ENCODE measurements around the gene NECAB2. TPM values are rescaled to one million over a fixed set of nuclear protein-coding genes. Genes with fewer than 3 reads are reported as not detected.

The NECAB2 gene
- total RNA-seq, 4 donors from 2014 or later: not detected

DNA sequence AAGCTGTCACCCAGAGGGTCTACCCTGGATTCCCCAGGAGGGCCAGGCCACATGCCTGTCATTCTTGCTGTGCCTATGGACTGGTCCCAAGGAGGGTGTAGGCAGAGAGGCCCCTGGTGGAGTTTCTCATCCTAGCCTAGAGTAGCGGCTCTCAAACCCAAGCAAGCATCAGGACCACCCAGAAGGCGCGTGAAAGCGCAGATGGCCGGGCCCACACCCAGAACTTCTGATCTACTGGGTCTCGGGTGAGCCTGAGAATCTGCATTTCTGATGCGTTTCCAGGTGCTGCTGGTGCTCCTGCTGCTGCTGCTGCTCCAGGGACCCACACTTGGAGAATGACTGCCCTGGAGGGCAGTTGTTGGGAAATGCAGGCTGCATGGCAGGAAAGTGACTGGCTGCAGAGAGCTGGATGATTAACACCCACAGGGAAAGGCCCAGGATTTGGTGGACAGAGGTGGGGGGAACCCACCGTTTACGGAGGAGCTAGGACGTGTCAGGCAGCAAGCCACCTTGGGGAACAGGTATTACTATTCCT is 24.5 kb upstream of the NECAB2 start:
- WGBS: 83% methylated on average over 4 of the region's 10 CpGs
- TF ChIP-seq POLR2A (IDR thresholded peaks at IDR 0.05; ENCODE audit: low read depth) (no peak), EP300 (IDR thresholded peaks at IDR 0.05) (no peak), POLR2AphosphoS5 (IDR thresholded peaks at IDR 0.05) (no peak)
- TF ChIP-seq, protein P1, sequence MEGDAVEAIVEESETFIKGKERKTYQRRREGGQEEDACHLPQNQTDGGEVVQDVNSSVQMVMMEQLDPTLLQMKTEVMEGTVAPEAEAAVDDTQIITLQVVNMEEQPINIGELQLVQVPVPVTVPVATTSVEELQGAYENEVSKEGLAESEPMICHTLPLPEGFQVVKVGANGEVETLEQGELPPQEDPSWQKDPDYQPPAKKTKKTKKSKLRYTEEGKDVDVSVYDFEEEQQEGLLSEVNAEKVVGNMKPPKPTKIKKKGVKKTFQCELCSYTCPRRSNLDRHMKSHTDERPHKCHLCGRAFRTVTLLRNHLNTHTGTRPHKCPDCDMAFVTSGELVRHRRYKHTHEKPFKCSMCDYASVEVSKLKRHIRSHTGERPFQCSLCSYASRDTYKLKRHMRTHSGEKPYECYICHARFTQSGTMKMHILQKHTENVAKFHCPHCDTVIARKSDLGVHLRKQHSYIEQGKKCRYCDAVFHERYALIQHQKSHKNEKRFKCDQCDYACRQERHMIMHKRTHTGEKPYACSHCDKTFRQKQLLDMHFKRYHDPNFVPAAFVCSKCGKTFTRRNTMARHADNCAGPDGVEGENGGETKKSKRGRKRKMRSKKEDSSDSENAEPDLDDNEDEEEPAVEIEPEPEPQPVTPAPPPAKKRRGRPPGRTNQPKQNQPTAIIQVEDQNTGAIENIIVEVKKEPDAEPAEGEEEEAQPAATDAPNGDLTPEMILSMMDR (IDR thresholded peaks at IDR 0.05): no peak
- no peak overlapping the region for H3K27ac ChIP-seq (replicated peaks in 1 of 4)
- no peak for DNase-seq (ENCODE audit: extremely low spot score)
- peaks cover 0 to 10% (median 2%) of the 10 kb centered on the region in 4 donors for H3K4me1 ChIP-seq
- no peak overlapping the region for H3K4me3 ChIP-seq
- no peaks in the 10 kb centered on the region for H3K27me3 ChIP-seq
- peaks cover 0 to 4% (median under 1%) of the 10 kb centered on the region in 4 donors for H3K36me3 ChIP-seq
- intact Hi-C loops (cut with DNase I): no loop called here
- H3K9me3 ChIP-seq: no peaks in the 10 kb centered on the region

DNA sequence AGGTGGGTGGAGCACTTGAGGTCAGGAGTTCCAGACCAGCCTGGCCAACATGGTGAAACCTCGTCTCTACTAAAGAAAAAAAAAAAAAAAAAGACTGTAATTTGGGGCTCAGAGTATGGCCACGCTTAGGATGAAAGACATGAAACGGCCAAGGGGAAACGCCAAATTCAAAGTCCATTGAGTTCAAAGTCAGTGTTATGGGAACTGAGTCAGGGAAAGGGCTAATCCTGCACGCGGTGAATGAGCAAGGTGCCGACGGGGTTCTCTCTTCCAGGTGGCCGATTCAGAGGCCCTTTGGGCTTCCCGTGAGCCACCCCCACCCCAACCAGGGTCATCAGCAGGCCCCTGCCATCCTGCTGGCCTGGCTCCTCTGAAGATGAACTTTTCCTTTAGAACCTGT is 22.5 kb upstream of the NECAB2 start:
- TF ChIP-seq, protein P1 (IDR thresholded peaks at IDR 0.05): no peak
- TF ChIP-seq EP300 (IDR thresholded peaks at IDR 0.05) (no peak), POLR2A (IDR thresholded peaks at IDR 0.05; ENCODE audit: low read depth) (no peak), POLR2AphosphoS5 (IDR thresholded peaks at IDR 0.05) (no peak)

DNA sequence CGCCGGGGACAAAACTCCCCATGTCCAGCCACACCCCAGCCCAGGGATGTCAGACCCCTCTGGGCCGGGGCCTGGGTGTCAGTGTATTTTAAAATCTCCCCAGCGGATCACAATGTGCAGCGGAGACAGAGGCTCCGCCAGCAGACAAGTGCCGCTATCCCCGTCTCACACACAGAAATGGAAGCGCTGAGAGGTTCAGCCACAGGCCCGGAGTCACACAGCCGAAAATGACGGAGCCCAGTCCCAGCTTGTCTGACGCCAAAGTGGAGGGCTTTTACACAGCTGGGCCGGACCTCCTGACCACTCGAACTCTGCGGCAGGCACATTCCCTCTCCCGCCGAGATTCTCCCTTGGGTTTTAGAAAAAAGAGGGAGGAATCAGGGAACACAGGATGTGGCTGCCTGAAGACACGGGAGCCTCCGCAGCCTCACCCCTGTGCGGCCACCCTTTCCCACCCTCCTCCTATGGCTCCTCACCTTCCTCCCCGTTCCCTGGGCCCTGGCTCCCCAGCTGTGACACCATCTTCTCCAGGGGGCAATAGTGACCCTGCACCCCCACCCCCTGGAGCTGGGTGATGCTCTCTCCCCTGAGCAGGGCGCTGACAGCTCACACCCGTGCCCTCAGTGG is 21.8 kb upstream of the NECAB2 start:
- intact Hi-C loops (cut with DNase I): no loop called here
- WGBS: 83% methylated on average over 20 of the region's 24 CpGs
- Histone ChIP-seq H3K36me3 (peaks cover 0 to 8% (median 4%) of the 10 kb centered on the region in 4 donors), H3K4me1 (peaks cover 0 to 3% (median 0%) of the 10 kb centered on the region in 4 donors), H3K9me3 (no peaks in the 10 kb centered on the region), H3K4me3 (no peak overlapping the region), H3K27me3 (no peaks in the 10 kb centered on the region), H3K27ac (replicated peaks in 1 of 4) (no peak overlapping the region)
- no peak for DNase-seq (ENCODE audit: extremely low spot score)
- no peak for TF ChIP-seq POLR2A (IDR thresholded peaks at IDR 0.05; ENCODE audit: low read depth)
- TF ChIP-seq, protein P1 (IDR thresholded peaks at IDR 0.05): no peak
- TF ChIP-seq EP300 (IDR thresholded peaks at IDR 0.05): no peak
- no peak for TF ChIP-seq POLR2AphosphoS5 (IDR thresholded peaks at IDR 0.05)

More for the DNA sequence above, 22.5 kb upstream of the NECAB2 start:
- Histone ChIP-seq H3K36me3 (peaks cover 0 to 8% (median 4%) of the 10 kb centered on the region in 4 donors), H3K4me1 (peaks cover 0 to 3% (median 0%) of the 10 kb centered on the region in 4 donors), H3K27me3 (no peaks in the 10 kb centered on the region), H3K27ac (replicated peaks in 1 of 4) (no peak overlapping the region), H3K9me3 (no peaks in the 10 kb centered on the region), H3K4me3 (no peak overlapping the region)
- intact Hi-C loops (cut with DNase I): no loop called here
- no peak for DNase-seq (ENCODE audit: extremely low spot score)
- 91% methylated on average over 10 of the region's 10 CpGs for WGBS

DNA sequence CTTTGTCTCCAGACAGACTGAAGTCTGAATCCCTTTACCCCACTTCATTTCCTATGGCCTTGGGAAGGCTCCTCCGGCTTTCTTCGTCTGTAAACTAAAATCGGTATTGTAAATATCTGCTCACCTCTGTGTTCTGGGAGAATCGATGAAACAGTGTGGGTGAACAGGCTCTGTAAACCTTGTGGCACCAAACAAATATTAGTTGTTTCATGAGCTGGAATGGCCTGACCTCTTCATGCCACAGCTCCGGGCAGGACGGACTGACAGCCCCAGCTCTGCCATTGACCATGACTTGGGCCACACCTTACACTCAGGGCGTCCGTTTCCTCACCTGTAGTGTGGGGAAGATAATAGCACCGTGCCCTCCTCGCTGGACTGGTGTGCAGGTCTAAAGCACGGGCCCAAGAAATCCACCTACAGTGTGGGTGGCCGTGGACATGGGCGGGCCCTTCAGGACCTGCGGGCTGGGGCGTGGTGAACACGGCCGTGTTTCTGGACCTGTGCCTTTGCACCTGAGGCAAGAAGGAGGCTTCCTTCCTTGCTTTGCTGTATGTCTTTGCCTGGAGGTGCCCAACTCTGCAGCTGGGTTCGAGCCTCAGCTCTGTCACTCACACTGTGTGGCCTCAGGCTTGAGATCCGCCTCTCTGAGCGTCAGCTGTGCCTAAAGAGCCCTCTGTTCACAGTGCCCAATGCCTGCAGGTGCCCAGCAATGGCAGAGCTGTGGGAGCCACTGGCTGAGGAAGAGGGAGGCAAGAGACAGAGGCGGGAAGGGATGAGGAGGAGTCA is 21.1 kb upstream of the NECAB2 start:
- Histone ChIP-seq H3K9me3 (no peaks in the 10 kb centered on the region), H3K27me3 (no peaks in the 10 kb centered on the region), H3K27ac (replicated peaks in 1 of 4) (no peak overlapping the region), H3K36me3 (peaks cover 0 to 8% (median 4%) of the 10 kb centered on the region in 4 donors), H3K4me1 (peaks cover 0 to 3% (median under 1%) of the 10 kb centered on the region in 4 donors), H3K4me3 (no peak overlapping the region)
- DNase-seq (ENCODE audit: extremely low spot score): no peak
- intact Hi-C loops (cut with DNase I): no loop called here
- TF ChIP-seq EP300 (IDR thresholded peaks at IDR 0.05) (no peak), POLR2A (IDR thresholded peaks at IDR 0.05; ENCODE audit: low read depth) (no peak), POLR2AphosphoS5 (IDR thresholded peaks at IDR 0.05) (no peak)
- TF ChIP-seq, protein P1 (IDR thresholded peaks at IDR 0.05): no peak
- 77% methylated on average over 12 of the region's 21 CpGs for WGBS
